HG02973 (cell line): ENCODE results near the gene ACAP1.
A peak's percentile ranks its signal among the peaks of the same experiment; 100 is the strongest.

Experiments used
- ATAC-seq: cut with Tn5 transposase; IDR thresholded peaks from one replicate; pipeline ENCODE4 v1.9.1; 2021; ENCODE audit warnings: moderate library complexity; ENCODE audit not compliant: unreplicated experiment

Gene ACAP1

GRCh38 chr17:7383742-7384488 lies 47.6 kb downstream of the ACAP1 start:
- ATAC-seq, result no peak

GRCh38 chr17:7384489-7385081 lies 48.3 kb downstream of the ACAP1 start:
- no peak for ATAC-seq

- ATAC-seq, result no peak
Observed at GRCh38 chr17:7388856-7389255, 52.5 kb downstream of the ACAP1 start.

- ATAC-seq, result no peak
Observed at GRCh38 chr17:7389924-7390910, 53.9 kb downstream of the ACAP1 start.

- ATAC-seq, result no peak
Observed at GRCh38 chr17:7391307-7391706, 55.0 kb downstream of the ACAP1 start.

GRCh38 chr17:7392696-7393612 lies 56.6 kb downstream of the ACAP1 start:
- no peak for ATAC-seq

GRCh38 chr17:7393613-7394451 lies 57.5 kb downstream of the ACAP1 start:
- peak; percentile 41 for ATAC-seq

GRCh38 chr17:7394452-7395191 lies 58.3 kb downstream of the ACAP1 start, which contains the start of gene PLSCR3:
TSS of gene PLSCR3 (minus strand) at chr17:7394525. CDS start at chr17:7394110, 415 bp downstream.
- ATAC-seq, result peak; percentile 51

GRCh38 chr17:7396147-7396546 lies 59.8 kb downstream of the ACAP1 start:
- no peak for ATAC-seq

- no peak for ATAC-seq
Observed at GRCh38 chr17:7398612-7399011, 62.3 kb downstream of the ACAP1 start.
